Kidney (tissue), 14 donors: ENCODE results near the gene SHISA8. TPM values are rescaled to one million over a fixed set of nuclear protein-coding genes. Genes with fewer than 3 reads are reported as not detected.

ENCODE experiments used
- DNase-seq, 5 donors: peaks; one replicate each; pipeline ENCODE4 v3.0.0-alpha.2; 2013 to 2020
- FAIRE-seq: peaks from 2 replicates; lab custom pipeline; 2012; peaks lifted over from hg19 to GRCh38; lab: Jason Lieb, UNC
- H3K27ac ChIP-seq, 2 donors: one replicate each; pipeline ENCODE4 v1.7.0; 2013; ENCODE audit warnings: low read depth in 2 of 2, low read length in 2 of 2, inconsistent platforms in 1 of 2
- H3K27me3 ChIP-seq: one replicate; pipeline ENCODE4 v1.7.1; 2013; ENCODE audit warnings: low read length, inconsistent platforms; ENCODE audit not compliant: control insufficient read depth, insufficient read depth
- H3K36me3 ChIP-seq, 3 donors: one replicate each; pipeline versions ENCODE4 v1.7.0 to v1.7.1; 2013; ENCODE audit warnings: low read length in 3 of 3, control low read depth in 1 of 3, inconsistent platforms in 1 of 3; ENCODE audit not compliant: insufficient read depth in 3 of 3, control insufficient read depth in 2 of 3
- H3K4me1 ChIP-seq, 3 donors: one replicate each; pipeline versions ENCODE4 v1.7.0 to v1.7.1; 2013; ENCODE audit warnings: low read length in 3 of 3, inconsistent platforms in 1 of 3, low read depth in 1 of 3; ENCODE audit not compliant: control insufficient read depth in 2 of 3, insufficient read depth in 2 of 3
- H3K4me3 ChIP-seq, 3 donors: one replicate each; pipeline versions ENCODE4 v1.7.0 to v1.8.1; 2013; ENCODE audit warnings: low read length in 3 of 3, control low read depth in 1 of 3, inconsistent platforms in 1 of 3
- H3K9ac ChIP-seq, 3 donors: one replicate each; pipeline versions ENCODE4 v1.7.0 to v1.7.1; 2013; ENCODE audit warnings: low read length in 3 of 3, control low read depth in 1 of 3, inconsistent platforms in 1 of 3
- H3K9me3 ChIP-seq, 3 donors: one replicate each; pipeline versions ENCODE4 v1.7.0 to v1.7.1; 2013; ENCODE audit warnings: low read length in 3 of 3, control low read depth in 1 of 3, inconsistent platforms in 1 of 3; ENCODE audit not compliant: control insufficient read depth in 2 of 3, insufficient read depth in 1 of 3
- CTCF ChIP-seq: IDR thresholded peaks from 3 replicates; pipeline ENCODE4 v1.5.1; 2012; ENCODE audit warnings: mild to moderate bottlenecking, moderate library complexity, borderline replicate concordance; ENCODE audit not compliant: insufficient read depth; ENCODE audit errors: extremely low read depth
- intact Hi-C: fragments of 100-400 bp; cut with DNase I; formaldehyde crosslinking; loops from one replicate; pipeline ENCODE4 v1.11.1; 2022
- polyA plus RNA-seq: library from polyadenylated mRNA; stranded (reverse); fragments of 350-450 nt; fragmentation: Illumina TruSeq; extraction: RNeasy Lipid Tissue Mini Kit (QIAGEN cat#74804); gene quantifications from one replicate; pipeline ENCODE4 v1.2.3, GENCODE V29; 2014; ENCODE audit warnings: low read depth, low replicate concordance; ENCODE audit not compliant: insufficient read depth
- total RNA-seq: library from RNA; stranded (reverse); fragmentation: NEBNext Ultra II Directional; extraction: Animal tissue kit (Norgen Biotek cat#: 25700); gene quantifications from one replicate; pipeline ENCODE4 v1.2.1, GENCODE V29; 2021
- donor health status: control.
- donor health status: control.
- donor health status: control.
- donor health status: control.
- donor health status: control.
- donor health status: DM: yes; HTN: yes; CAD: no.
- donor health status: Normal renal cell carcinoma (clear cell type).

SHISA8 gene
- total and polyA plus RNA-seq, 2 donors from 2014 or later, result 0.35 to 0.47 TPM

GRCh38 chr22:41934284-41935014 is 19.6 kb upstream of the SHISA8 start:
- H3K4me1 ChIP-seq, result no peaks in the 10 kb centered on the region
- DNase-seq (peak in 1 of 5 donors; percentile 41), FAIRE-seq (no peak)
- no peak overlapping the region for H3K27ac ChIP-seq
- H3K9ac ChIP-seq, result no peak overlapping the region
- no peak overlapping the region for H3K4me3 ChIP-seq
- intact Hi-C loops, result no loop called here
- no peaks in the 10 kb centered on the region for H3K9me3 ChIP-seq
- no peak for TF ChIP-seq CTCF
- H3K27me3 ChIP-seq, result no peaks in the 10 kb centered on the region
- H3K36me3 ChIP-seq, result no peaks in the 10 kb centered on the region

- FAIRE-seq, result no peak
- no peaks in the 10 kb centered on the region for H3K4me1 ChIP-seq
- intact Hi-C loops, result no loop called here
- no peak overlapping the region for H3K27ac ChIP-seq
- DNase-seq, result no peak
- H3K9ac ChIP-seq, result no peak overlapping the region
- H3K4me3 ChIP-seq, result no peak overlapping the region
- no peaks in the 10 kb centered on the region for H3K9me3 ChIP-seq
- H3K36me3 ChIP-seq, result no peaks in the 10 kb centered on the region
- no peaks in the 10 kb centered on the region for H3K27me3 ChIP-seq
- no peak for TF ChIP-seq CTCF
These were observed 18.7 kb upstream of the SHISA8 start for GRCh38 chr22:41933411-41934177.

GRCh38 chr22:41932353-41932752 is 17.5 kb upstream of the SHISA8 start:
- intact Hi-C loops, result no loop called here
- Histone ChIP-seq H3K9me3 (no peaks in the 10 kb centered on the region), H3K4me3 (no peak overlapping the region), H3K27ac (no peak overlapping the region), H3K27me3 (no peaks in the 10 kb centered on the region), H3K4me1 (no peaks in the 10 kb centered on the region), H3K9ac (no peak overlapping the region), H3K36me3 (no peaks in the 10 kb centered on the region)
- DNase-seq (no peak), FAIRE-seq (no peak)
- no peak for TF ChIP-seq CTCF
